T-helper 1 cell treated with Interleukin-12 subunit alpha and Interleukin-12 subunit beta and Interleukin-4 antibody, amounts not matched to agents 30 ng/mL and 1 ng/mL, for 36 hours (primary cell): ENCODE results near the gene MC4R. TPM values are rescaled to one million over a fixed set of nuclear protein-coding genes. Genes with fewer than 3 reads are reported as not detected.

Experiments used
- intact Hi-C: fragments of 100-400 bp; cut with micrococcal nuclease; formaldehyde crosslinking; loops from one replicate; pipeline ENCODE4 v1.15.1; 2024
- total RNA-seq: library from RNA; stranded (reverse); gene quantifications from 2 replicates; pipeline ENCODE4 v1.2.3, GENCODE V29; 2022

Gene MC4R
- total RNA-seq, 1 donor from 2014 or later: not detected

DNA sequence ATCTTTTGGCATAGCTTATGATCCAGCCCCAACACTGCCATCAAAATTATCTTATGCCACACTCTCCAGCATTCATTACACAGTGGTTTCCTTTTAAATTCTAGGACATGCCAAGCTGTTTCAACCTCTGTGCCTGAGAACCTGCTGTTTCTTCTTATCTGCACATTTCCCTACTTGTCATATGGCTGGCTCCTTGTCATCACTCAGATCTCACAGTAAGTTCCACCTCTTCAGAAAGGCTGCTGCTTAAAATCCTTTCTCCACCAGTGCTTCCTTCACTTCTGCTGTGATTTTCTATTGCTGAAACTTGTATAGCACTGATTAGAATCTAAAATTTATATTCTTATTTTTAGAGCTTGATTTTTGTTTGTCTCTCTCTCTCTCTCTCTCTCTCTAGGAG, 43.4 kb downstream of the MC4R start:
- intact Hi-C loops: no loop called here

DNA sequence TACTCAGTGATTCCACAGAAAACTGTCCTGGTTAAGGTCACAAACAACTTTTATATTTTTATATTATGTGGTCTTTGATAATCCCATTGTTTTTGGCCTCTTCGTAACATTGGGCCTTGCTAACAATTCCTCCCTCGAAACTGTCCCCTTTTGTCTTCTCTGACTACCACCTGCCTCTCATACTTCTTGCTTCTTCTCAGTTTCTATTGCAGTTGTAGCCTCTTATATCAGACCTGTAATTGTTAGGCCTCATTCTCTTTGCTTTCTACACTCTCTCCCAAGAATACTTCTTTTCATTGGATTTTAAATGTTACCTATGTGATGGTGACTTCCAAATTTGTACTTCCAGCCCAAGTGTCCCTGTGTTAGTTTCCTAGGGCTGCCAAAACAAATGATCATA, 44.7 kb downstream of the MC4R start:
- intact Hi-C loops: no loop called here

DNA sequence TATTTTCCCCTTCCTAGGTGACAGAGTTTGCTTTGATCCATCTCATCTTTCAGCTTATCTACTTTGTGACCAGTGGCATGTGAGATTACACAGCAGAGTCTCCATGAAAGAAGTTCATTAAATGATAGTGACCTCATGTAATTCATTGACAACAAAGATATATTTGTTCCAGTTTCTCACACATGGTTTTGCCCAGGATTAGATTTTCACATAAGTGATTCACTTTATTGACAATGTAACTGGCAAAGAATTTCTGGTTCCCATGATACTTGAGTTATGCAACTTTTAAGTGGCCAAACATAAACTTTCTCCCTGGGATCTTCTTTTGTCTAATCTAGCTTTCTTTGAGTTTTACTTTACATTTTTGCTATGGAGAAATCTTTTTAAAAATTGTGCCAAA, 50.0 kb downstream of the MC4R start:
- intact Hi-C loops: no loop called here
